WTC11 (cell line): ENCODE data around the gene CIDEC. TPM values are rescaled to one million over a fixed set of nuclear protein-coding genes. Genes with fewer than 3 reads are reported as not detected.

Experiments used
- ATAC-seq: fragments of 200-7000 bp; cut with Tn5 transposase; 2 replicates; pipeline ENCODE4 v1.10.0; 2021; ENCODE audit warnings: mild to moderate bottlenecking, moderate library complexity
- CTCF ChIA-PET: fragments of 300-600 bp; sonication (Branson Sonifier 250); formaldehyde crosslinking; loops from one replicate; lab custom pipeline; 2021; ENCODE audit warnings: antibody characterized with exemption; lab: Charles Lee
- POLR2A ChIA-PET: fragments of 350-600 bp; sonication (Branson Sonifier 250); formaldehyde crosslinking; loops from one replicate; lab custom pipeline; 2021; ENCODE audit warnings: antibody characterized with exemption; lab: Charles Lee
- DNase-seq: peaks from one replicate; pipeline ENCODE4 v3.0.0; 2021; ENCODE audit warnings: low spot score
- H3K27ac Mint-ChIP-seq: 2 replicates; pipeline ENCODE4 v1.8.0; 2021; ENCODE audit warnings: mixed read lengths
- H3K27me3 Mint-ChIP-seq: 2 replicates; pipeline ENCODE4 v1.8.0; 2021; ENCODE audit warnings: low read depth, mild to moderate bottlenecking, moderate library complexity, mixed read lengths
- H3K36me3 Mint-ChIP-seq: 2 replicates; pipeline ENCODE4 v1.8.0; 2021; ENCODE audit warnings: mixed read lengths
- H3K4me1 Mint-ChIP-seq: 2 replicates; pipeline ENCODE4 v1.8.0; 2022; ENCODE audit warnings: mixed read lengths
- H3K4me3 Mint-ChIP-seq: 2 replicates; pipeline ENCODE4 v1.8.0; 2021; ENCODE audit warnings: mild to moderate bottlenecking, moderate library complexity, mixed read lengths
- H3K9me3 Mint-ChIP-seq: 2 replicates; pipeline ENCODE4 v1.8.0; 2021; ENCODE audit warnings: mixed read lengths
- AR ChIP-seq: fragments of 250-450 bp; sonication (Bioruptor Pico); IDR thresholded peaks from 2 replicates; pipeline ENCODE4 v1.9.0; 2021; ENCODE audit warnings: mild to moderate bottlenecking
- ARID4B ChIP-seq: sonication (generic); formaldehyde crosslinking; IDR thresholded peaks from 2 replicates; pipeline ENCODE4 v1.8.0; 2023; ENCODE audit warnings: missing genetic modification reagents, mild to moderate bottlenecking, borderline replicate concordance
- CTCF ChIP-seq: fragments of 200-600 bp; IDR thresholded peaks from 2 replicates; pipeline ENCODE4 v1.8.0; 2022; ENCODE audit warnings: antibody characterized with exemption
- EMX1 ChIP-seq: fragments of 250-450 bp; sonication (Bioruptor Pico); IDR thresholded peaks from 2 replicates; pipeline ENCODE4 v1.8.0; 2021; ENCODE audit warnings: mild to moderate bottlenecking
- ESRRA ChIP-seq: sonication (generic); formaldehyde crosslinking; IDR thresholded peaks from 2 replicates; pipeline ENCODE4 v1.8.1; 2022; ENCODE audit warnings: mild to moderate bottlenecking, missing genetic modification reagents, borderline replicate concordance
- FOXP1 ChIP-seq: sonication (generic); formaldehyde crosslinking; IDR thresholded peaks from 2 replicates; pipeline ENCODE4 v1.8.0; 2022; ENCODE audit warnings: missing genetic modification reagents, mild to moderate bottlenecking, moderate library complexity, borderline replicate concordance
- IRF1 ChIP-seq: sonication (generic); formaldehyde crosslinking; IDR thresholded peaks from 2 replicates; pipeline ENCODE4 v1.8.0; 2023; ENCODE audit warnings: missing genetic modification reagents
- MXD4 ChIP-seq: fragments of 250-450 bp; sonication (Bioruptor Pico); IDR thresholded peaks from 2 replicates; pipeline ENCODE4 v1.8.0; 2021; ENCODE audit warnings: mild to moderate bottlenecking, moderate library complexity, borderline replicate concordance
- NFATC4 ChIP-seq: fragments of 250-450 bp; sonication (Bioruptor Pico); IDR thresholded peaks from 2 replicates; pipeline ENCODE4 v1.9.0; 2021; ENCODE audit warnings: mild to moderate bottlenecking
- NFYB ChIP-seq: sonication (generic); formaldehyde crosslinking; conservative IDR thresholded peaks from 2 replicates; pipeline ENCODE4 v1.8.0; 2022; ENCODE audit warnings: low read depth, missing genetic modification reagents
- PRRX2 ChIP-seq: fragments of 250-450 bp; sonication (Bioruptor Pico); IDR thresholded peaks from 2 replicates; pipeline ENCODE4 v1.8.0; 2021; ENCODE audit warnings: mild to moderate bottlenecking
- SP1 ChIP-seq: sonication (generic); formaldehyde crosslinking; conservative IDR thresholded peaks from 2 replicates; pipeline ENCODE4 v1.8.1; 2022; ENCODE audit warnings: missing genetic modification reagents
- ZBTB21 ChIP-seq: sonication (generic); formaldehyde crosslinking; IDR thresholded peaks from 2 replicates; pipeline ENCODE4 v1.8.1; 2023; ENCODE audit warnings: mild to moderate bottlenecking, missing genetic modification reagents, borderline replicate concordance
- ZNF281 ChIP-seq: sonication (generic); formaldehyde crosslinking; IDR thresholded peaks from 2 replicates; pipeline ENCODE4 v1.8.0; 2023; ENCODE audit warnings: mild to moderate bottlenecking, missing genetic modification reagents
- ZNF425 ChIP-seq: fragments of 250-450 bp; sonication (Bioruptor Pico); conservative IDR thresholded peaks from 2 replicates; pipeline ENCODE4 v1.9.0; 2021; ENCODE audit warnings: mild to moderate bottlenecking
- total RNA-seq: library from RNA; stranded (reverse); gene quantifications from 3 replicates; pipeline ENCODE4 v1.2.3, GENCODE V29; 2021

CIDEC gene
- total RNA-seq, 1 experiment from 2014 or later, result not detected

- peaks cover 8% of the 10 kb centered on the region for H3K4me1 Mint-ChIP-seq
- no peak for TF ChIP-seq ZBTB21 (CRISPR knock-in tag)
- TF ChIP-seq CTCF, result peak; percentile 69
- TF ChIP-seq, all 79 proteins: peak for 1
- ATAC-seq, result peak; percentile 92
- Mint-ChIP-seq H3K27ac (no peak overlapping the region), H3K4me3 (no peak overlapping the region), H3K27me3 (no peaks in the 10 kb centered on the region), H3K9me3 (no peaks in the 10 kb centered on the region), H3K36me3 (no peaks in the 10 kb centered on the region)
- ChIA-PET CTCF (interaction anchor here (0.6 to 2.9 kb wide), 20 partner anchors 9 to 236 kb away, joined by 3 to 22 read pairs (median 3); partner anchors contain the start of genes CRELD1, IL17RE and RPUSD3), POLR2A (interaction anchor here (0.7 kb wide), 1 partner anchor 17 kb away, joined by 4 read pairs; the partner anchor contains the start of gene RPUSD3)
- DNase-seq, result peak; percentile 45
Measured at GRCh38 chr3:9826815-9827573, 53.1 kb downstream of the CIDEC start.

GRCh38 chr3:9825451-9826040 is 54.5 kb downstream of the CIDEC start:
- TF ChIP-seq ZBTB21 (CRISPR knock-in tag), result no peak
- TF ChIP-seq AR (CRISPR knock-in tag), result no peak
- no peak for TF ChIP-seq ESRRA
- TF ChIP-seq ZNF281 (CRISPR knock-in tag), result no peak
- TF ChIP-seq EMX1 (CRISPR knock-in tag), result no peak
- no peak for TF ChIP-seq NFYB
- no peak for TF ChIP-seq NFATC4 (CRISPR knock-in tag)
- no peak for TF ChIP-seq MXD4
- TF ChIP-seq FOXP1 (CRISPR knock-in tag), result no peak
- TF ChIP-seq SP1 (CRISPR knock-in tag), result no peak
- no peak for TF ChIP-seq IRF1
- TF ChIP-seq ZNF425 (CRISPR knock-in tag), result no peak
- no peak for TF ChIP-seq PRRX2 (CRISPR knock-in tag)
- no peak for TF ChIP-seq ARID4B
- peaks cover 8% of the 10 kb centered on the region for H3K4me1 Mint-ChIP-seq
- CTCF ChIA-PET, result interaction anchor here (0.6 to 2.9 kb wide), 3 partner anchors 66 to 121 kb away, joined by 3 to 16 read pairs (median 4); partner anchors contain the start of gene CRELD1
- ATAC-seq (0 out of 2 replicates have a peak, but pooled peaks have one; percentile 7), DNase-seq (no peak)
- H3K36me3 Mint-ChIP-seq, result no peaks in the 10 kb centered on the region
- POLR2A ChIA-PET, result no interaction called here
- no peaks in the 10 kb centered on the region for H3K9me3 Mint-ChIP-seq
- no peak overlapping the region for H3K27ac Mint-ChIP-seq
- H3K27me3 Mint-ChIP-seq, result no peaks in the 10 kb centered on the region
- H3K4me3 Mint-ChIP-seq, result no peak overlapping the region
